Upper lobe of right lung (tissue), 1 donor: ENCODE data around the gene PTEN. TPM values are rescaled to one million over a fixed set of nuclear protein-coding genes. Genes with fewer than 3 reads are reported as not detected.

Experiments
- ATAC-seq: fragments of 200-7000 bp; cut with Tn5 transposase; one replicate; pipeline ENCODE4 v1.9.1; 2020; ENCODE audit warnings: mild to moderate bottlenecking, moderate library complexity
- DNase-seq: peaks from one replicate; pipeline ENCODE4 v3.0.0-alpha.2; 2020
- H3K27ac ChIP-seq: fragments of 200-600 bp; one replicate; pipeline ENCODE4 v1.8.0; 2022
- H3K27me3 ChIP-seq: fragments of 200-600 bp; one replicate; pipeline ENCODE4 v1.8.0; 2022; ENCODE audit warnings: mild to moderate bottlenecking
- H3K36me3 ChIP-seq: fragments of 200-600 bp; one replicate; pipeline ENCODE4 v1.8.0; 2022
- H3K4me1 ChIP-seq: fragments of 200-600 bp; one replicate; pipeline ENCODE4 v1.8.0; 2022
- H3K4me3 ChIP-seq: fragments of 200-600 bp; one replicate; pipeline ENCODE4 v1.8.0; 2022; ENCODE audit warnings: mild to moderate bottlenecking
- H3K9me3 ChIP-seq: fragments of 200-600 bp; one replicate; pipeline ENCODE4 v1.8.0; 2022
- CTCF ChIP-seq: fragments of 200-600 bp; IDR thresholded peaks from one replicate; pipeline ENCODE4 v1.8.0; 2022; ENCODE audit warnings: antibody characterized with exemption
- intact Hi-C: fragments of 100-400 bp; cut with DNase I; formaldehyde crosslinking; loops from one replicate; pipeline ENCODE4 v1.11.0; 2022
- long read RNA-seq: library from polyadenylated mRNA; unstranded; transcript quantifications from one replicate; pipeline ENCODE4 v2.0.0, GENCODE V29; 2021
- total RNA-seq: library from RNA; stranded (reverse); fragmentation: NEBNext Ultra II Directional; extraction: Animal tissue kit (Norgen Biotek cat#: 25700); gene quantifications from one replicate; pipeline ENCODE4 v1.2.1, GENCODE V29; 2021
- donor health status: DM: no; HTN: yes; CAD: no; lungs with severe emphysema.

Gene PTEN
- 101 TPM for total RNA-seq
- long read RNA-seq, full-length matches to known transcripts, result 139 of 157 reads
- long read RNA-seq, partial matches to known transcripts, result 7 of 157 reads
- long read RNA-seq, other reads (novel, unspliced or antisense), result 11 of 157 reads

GRCh38 chr10:87863053-87863943 is at the start of gene PTEN, which contains the start of gene KLLN:
TSS of gene PTEN (plus strand) at chr10:87863625. CDS start at chr10:87864470, 845 bp downstream.
TSS of gene KLLN (minus strand) at chr10:87863533. CDS start at chr10:87862487, 1,046 bp downstream.
- intact Hi-C loops, result no loop called here
- peak; percentile 96 for DNase-seq
- Histone ChIP-seq H3K9me3 (no peaks in the 10 kb centered on the region), H3K36me3 (no peaks in the 10 kb centered on the region), H3K27me3 (no peaks in the 10 kb centered on the region), H3K27ac (peak within 1 kb of the TSS; percentile 94), H3K4me3 (peak within 1 kb of the TSS; percentile 81), H3K4me1 (peaks cover 15% of the 10 kb centered on the region)
- TF ChIP-seq CTCF, result no peak
- ATAC-seq, result peak; percentile 85

- Histone ChIP-seq H3K4me3 (peak overlapping the region; percentile 72), H3K4me1 (peaks cover 23% of the 10 kb centered on the region), H3K27ac (no peak overlapping the region), H3K36me3 (peaks cover 11% of the 10 kb centered on the region), H3K27me3 (no peaks in the 10 kb centered on the region), H3K9me3 (no peaks in the 10 kb centered on the region)
- no peak for ATAC-seq
- intact Hi-C loops, result no loop called here
- no peak for DNase-seq
- peak; percentile 8 for TF ChIP-seq CTCF
Observed at GRCh38 chr10:87816163-87816897, 47.1 kb upstream of the PTEN start.

- no peaks in the 10 kb centered on the region for H3K9me3 ChIP-seq
- no peaks in the 10 kb centered on the region for H3K27me3 ChIP-seq
- TF ChIP-seq CTCF, result no peak
- ATAC-seq, result no peak
- intact Hi-C loops, result no loop called here
- no peak for DNase-seq
- H3K27ac ChIP-seq, result peak overlapping the region; percentile 86
- peaks cover 23% of the 10 kb centered on the region for H3K4me1 ChIP-seq
- peaks cover 4% of the 10 kb centered on the region for H3K36me3 ChIP-seq
- peak overlapping the region; percentile 72 for H3K4me3 ChIP-seq
Observed at GRCh38 chr10:87816898-87817608, 46.4 kb upstream of the PTEN start.

- peak; percentile 93 for DNase-seq
- TF ChIP-seq CTCF, result peak; percentile 29
- Histone ChIP-seq H3K9me3 (no peaks in the 10 kb centered on the region), H3K27ac (peak within 1 kb of the TSS; percentile 86), H3K4me3 (peak within 1 kb of the TSS; percentile 72), H3K36me3 (peaks cover 3% of the 10 kb centered on the region), H3K4me1 (peaks cover 23% of the 10 kb centered on the region), H3K27me3 (no peaks in the 10 kb centered on the region)
- intact Hi-C loops, result no loop called here
- peak; percentile 99 for ATAC-seq
Observed at GRCh38 chr10:87817609-87818504, 45.6 kb upstream of the PTEN start, which contains the start of gene ATAD1. TSS of gene ATAD1 (minus strand) at chr10:87818226. CDS start at chr10:87814599, 3,627 bp downstream.
